ENCODE results near the gene B9D1. TPM values are rescaled to one million over a fixed set of nuclear protein-coding genes. Genes with fewer than 3 reads are reported as not detected.

The B9D1 gene
- polyA plus RNA-seq, 10 donors, result 4.9 to 9.4 (median 5.6) TPM

GRCh38 chr17:19339341-19339815 is 23.1 kb downstream of the B9D1 start:
- no peak for DNase-seq

- peak in 1 of 3 donors; percentile 48 for DNase-seq
Measured at GRCh38 chr17:19338031-19338990, 24.2 kb downstream of the B9D1 start.

DNA sequence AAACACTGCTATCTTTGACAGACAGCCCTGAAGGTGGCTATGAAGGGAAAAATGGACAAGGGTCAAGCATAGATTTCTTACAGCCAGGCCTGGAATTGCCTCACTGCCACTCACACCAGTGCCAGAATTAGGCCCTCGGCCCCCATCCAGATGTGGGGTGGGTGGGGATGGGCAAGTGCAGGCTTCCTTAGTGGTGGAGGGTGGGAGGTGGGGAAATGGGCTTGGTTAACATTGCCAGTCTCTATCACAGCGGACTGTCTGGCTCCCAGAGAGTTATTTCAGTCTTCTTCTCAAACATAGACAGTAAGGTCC is 24.9 kb downstream of the B9D1 start:
- no peak for DNase-seq

DNA sequence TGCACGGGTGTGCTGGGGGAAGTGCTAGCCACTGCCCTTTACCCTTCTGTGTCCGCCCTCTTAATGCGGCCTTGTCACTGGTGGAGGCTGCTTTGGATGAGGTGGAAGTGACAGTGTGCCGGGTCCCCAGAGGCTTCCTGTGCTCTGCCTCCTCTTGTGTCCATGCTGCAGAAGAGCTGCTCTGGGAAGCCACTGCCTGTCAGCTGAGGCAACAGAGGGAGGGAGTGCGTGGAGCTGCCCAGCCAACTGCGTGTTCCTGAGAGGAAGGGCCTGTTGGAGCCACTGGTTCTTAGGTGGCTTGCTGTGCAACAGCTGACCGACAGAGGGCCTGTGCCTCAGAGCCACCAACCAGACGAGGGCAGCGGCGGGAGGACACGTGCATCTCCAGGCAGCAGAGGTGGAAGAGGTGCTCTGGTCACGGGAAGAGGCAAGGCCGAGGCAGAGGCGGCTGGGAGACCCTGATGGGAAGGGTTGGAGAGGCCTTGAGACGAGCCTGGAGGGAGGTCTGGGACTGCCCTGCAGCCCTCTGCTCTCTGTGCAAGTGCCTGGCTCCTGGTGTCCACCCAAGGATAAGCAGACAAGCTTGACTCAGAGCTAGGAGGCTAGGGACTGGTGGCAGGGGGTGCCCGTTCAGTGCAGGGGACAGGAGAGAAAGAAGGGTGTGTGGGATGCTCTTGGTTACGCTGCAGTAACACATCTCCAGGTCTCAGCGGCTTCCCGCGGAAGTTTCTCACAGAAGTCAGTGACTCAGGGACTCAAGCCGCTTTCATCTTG is 25.4 kb downstream of the B9D1 start:
- DNase-seq, result no peak

- no peak for DNase-seq
Measured at GRCh38 chr17:19335951-19336631, 26.4 kb downstream of the B9D1 start.

DNA sequence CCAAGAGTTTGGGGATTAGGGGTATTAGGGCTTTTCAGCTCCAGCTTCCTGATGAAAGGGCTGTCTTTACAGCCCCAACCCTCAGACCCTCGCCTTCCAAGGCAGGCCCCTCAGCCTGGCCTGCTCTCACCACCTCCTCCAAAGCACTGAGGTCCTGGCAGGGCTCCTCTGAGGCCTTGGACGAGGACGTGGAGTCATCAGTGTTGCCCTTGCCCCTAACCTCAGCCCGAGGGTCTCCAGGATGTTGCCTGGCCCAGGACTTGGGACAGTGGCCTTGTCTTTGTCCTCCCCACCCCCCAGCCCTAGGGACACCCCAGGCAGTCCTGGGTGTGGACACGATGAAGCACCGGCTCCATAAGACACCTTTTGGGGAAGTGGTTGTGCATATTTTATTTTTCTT is 28.2 kb downstream of the B9D1 start:
- no peak for DNase-seq

GRCh38 chr17:19333736-19334290 is 28.7 kb downstream of the B9D1 start:
- DNase-seq, result no peak

DNA sequence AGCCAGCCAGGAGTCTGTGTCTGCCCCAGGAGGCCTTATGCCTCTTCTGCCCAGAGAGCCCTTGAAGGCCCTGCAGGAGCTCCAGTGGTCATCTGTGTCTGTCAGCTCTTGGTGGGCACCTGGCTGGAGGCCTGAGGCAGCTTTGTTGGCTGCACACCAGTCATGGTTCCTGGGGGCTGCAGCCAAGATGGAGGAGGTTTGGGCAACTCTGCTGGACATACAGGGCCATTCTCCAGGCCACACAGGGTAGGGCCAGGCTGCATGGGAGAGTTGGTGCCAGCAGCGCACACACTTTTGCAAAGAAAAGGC is 29.4 kb downstream of the B9D1 start:
- no peak for DNase-seq

GRCh38 chr17:19332371-19333131 is 30.0 kb downstream of the B9D1 start:
- DNase-seq, result no peak

GRCh38 chr17:19331543-19332245 is 30.8 kb downstream of the B9D1 start:
- no peak for DNase-seq

DNA sequence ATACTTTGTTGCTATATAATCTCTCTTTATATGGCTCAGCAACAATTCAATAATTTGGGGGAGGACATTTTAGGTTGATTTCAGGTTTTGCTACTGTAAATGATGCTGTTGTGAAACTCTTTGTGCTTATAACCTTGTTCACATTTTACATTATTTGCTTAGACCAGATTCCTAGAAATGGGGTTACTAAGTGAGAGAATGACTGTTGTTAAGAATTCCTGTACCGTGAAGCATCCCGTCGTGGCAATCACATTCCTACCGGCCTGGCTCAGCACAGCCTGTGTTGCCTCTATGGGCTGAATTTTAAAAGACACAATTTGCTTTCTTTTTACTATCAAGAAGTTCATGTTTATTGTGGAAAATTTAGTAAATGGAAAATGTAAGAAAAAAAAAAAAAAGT is 31.4 kb downstream of the B9D1 start:
- DNase-seq, result peak in 1 of 3 donors; percentile 63

DNA sequence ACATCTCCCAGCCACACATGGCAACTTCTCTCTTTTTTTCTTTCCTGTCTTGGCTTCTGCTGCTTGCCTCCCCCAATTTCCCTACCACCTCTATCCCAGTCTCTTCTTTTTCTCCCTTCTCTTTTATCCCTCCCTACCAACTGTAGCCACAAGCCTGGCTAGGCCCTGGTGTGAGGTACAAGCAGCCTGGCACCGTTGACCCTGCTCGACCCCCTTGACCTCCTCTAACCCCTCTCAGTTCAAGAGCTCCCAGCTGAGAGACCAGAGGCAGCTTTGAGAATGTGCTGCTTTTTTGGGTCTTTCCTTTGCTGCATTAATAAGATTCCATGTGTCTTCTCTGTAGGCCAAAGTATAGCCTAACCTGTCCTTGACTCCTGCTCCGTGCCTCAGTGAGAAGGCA is 32.3 kb downstream of the B9D1 start:
- DNase-seq, result no peak

GRCh38 chr17:19329839-19330238 is 32.7 kb downstream of the B9D1 start:
- DNase-seq, result no peak

GRCh38 chr17:19329136-19329535 is 33.4 kb downstream of the B9D1 start:
- no peak for DNase-seq

- DNase-seq, result no peak
Measured at GRCh38 chr17:19328441-19329061, 34.0 kb downstream of the B9D1 start.

GRCh38 chr17:19327031-19327783 is 35.3 kb downstream of the B9D1 start:
- DNase-seq, result peak in 1 of 3 donors; percentile 67

DNA sequence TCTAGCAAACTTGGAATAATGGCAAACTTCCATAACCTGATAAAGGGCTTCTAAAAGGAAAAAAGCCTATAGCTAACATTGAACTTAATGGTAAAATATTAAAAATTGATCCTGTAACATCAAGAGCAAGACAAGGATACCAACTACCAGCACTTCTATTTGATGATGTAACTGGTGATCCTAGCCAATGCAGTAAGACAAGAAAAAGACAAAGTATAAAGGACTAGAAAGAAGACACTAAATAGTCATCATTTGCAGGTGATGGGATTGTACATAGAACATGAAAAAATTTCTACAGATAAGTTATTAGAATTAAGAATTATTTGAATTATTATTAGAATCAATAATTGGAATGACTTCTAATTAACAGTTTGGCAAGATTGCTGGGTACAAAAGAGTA is 37.0 kb downstream of the B9D1 start:
- no peak for DNase-seq

- DNase-seq, result no peak
Measured at GRCh38 chr17:19322861-19323260, 39.7 kb downstream of the B9D1 start.

- no peak for DNase-seq
Measured at GRCh38 chr17:19322129-19322505, 40.4 kb downstream of the B9D1 start.
